Thymus (tissue), 11 donors: ENCODE results near the gene SLC35F3. TPM values are rescaled to one million over a fixed set of nuclear protein-coding genes. Genes with fewer than 3 reads are reported as not detected.
"Not testable (repeated sequence)": the region's sequence is repeated elsewhere in the genome, so short reads cannot be mapped to it uniquely, and the experiment has no call there.

Experiments used
- DNase-seq, 9 donors: peaks; one replicate each; pipeline ENCODE4 v3.0.0-alpha.2; 2013; ENCODE audit warnings: low spot score in 9 of 9, low read depth in 6 of 9, missing footprints in 1 of 9
- H3K27ac ChIP-seq, 2 donors: one replicate each; pipeline ENCODE4 v1.5.1; 2013; ENCODE audit warnings: control low read depth in 1 of 2, low read depth in 1 of 2, low read length in 1 of 2, mild to moderate bottlenecking in 1 of 2, moderate library complexity in 1 of 2
- H3K27me3 ChIP-seq, 2 donors: one replicate each; pipeline ENCODE4 v1.5.1; 2013; ENCODE audit warnings: low read length in 1 of 2; ENCODE audit not compliant: control insufficient read depth in 2 of 2, insufficient read depth in 1 of 2
- H3K36me3 ChIP-seq, 2 donors: one replicate each; pipeline ENCODE4 v1.5.1; 2013; ENCODE audit warnings: low read length in 1 of 2, mild to moderate bottlenecking in 1 of 2, moderate library complexity in 1 of 2; ENCODE audit not compliant: control insufficient read depth in 2 of 2, insufficient read depth in 2 of 2
- H3K4me1 ChIP-seq, 2 donors: one replicate each; pipeline ENCODE4 v1.5.1; 2013; ENCODE audit warnings: low read length in 2 of 2; ENCODE audit not compliant: control insufficient read depth in 2 of 2, insufficient read depth in 2 of 2
- H3K4me3 ChIP-seq, 2 donors: one replicate each; pipeline ENCODE4 v1.5.1; 2013; ENCODE audit warnings: low read length in 2 of 2, control low read depth in 1 of 2, mild to moderate bottlenecking in 1 of 2
- H3K9me3 ChIP-seq, 2 donors: one replicate each; pipeline ENCODE4 v1.5.1; 2013; ENCODE audit warnings: low read length in 1 of 2, mild to moderate bottlenecking in 1 of 2; ENCODE audit not compliant: control insufficient read depth in 2 of 2, insufficient read depth in 1 of 2
- WGBS: extraction: QIAGEN DNeasy Blood & Tissue Kit; methylation state at CpG from one replicate; pipeline ENCODE4 v1.1.7; 2013; 5-methylcytosine and 5-hydroxymethylcytosine counted together
- polyA plus RNA-seq: library from polyadenylated mRNA; stranded (reverse); fragments of 200-250 nt; gene quantifications from one replicate; pipeline ENCODE4 v1.2.3, GENCODE V29; 2013
- total RNA-seq: library from RNA; stranded (reverse); fragments of 120-200 nt; gene quantifications from one replicate; pipeline ENCODE4 v1.2.4, GENCODE V29; 2013
- donor health status: healthy.

SLC35F3 gene
- total and polyA plus RNA-seq, 2 donors: 1.9 to 3.2 TPM

DNA sequence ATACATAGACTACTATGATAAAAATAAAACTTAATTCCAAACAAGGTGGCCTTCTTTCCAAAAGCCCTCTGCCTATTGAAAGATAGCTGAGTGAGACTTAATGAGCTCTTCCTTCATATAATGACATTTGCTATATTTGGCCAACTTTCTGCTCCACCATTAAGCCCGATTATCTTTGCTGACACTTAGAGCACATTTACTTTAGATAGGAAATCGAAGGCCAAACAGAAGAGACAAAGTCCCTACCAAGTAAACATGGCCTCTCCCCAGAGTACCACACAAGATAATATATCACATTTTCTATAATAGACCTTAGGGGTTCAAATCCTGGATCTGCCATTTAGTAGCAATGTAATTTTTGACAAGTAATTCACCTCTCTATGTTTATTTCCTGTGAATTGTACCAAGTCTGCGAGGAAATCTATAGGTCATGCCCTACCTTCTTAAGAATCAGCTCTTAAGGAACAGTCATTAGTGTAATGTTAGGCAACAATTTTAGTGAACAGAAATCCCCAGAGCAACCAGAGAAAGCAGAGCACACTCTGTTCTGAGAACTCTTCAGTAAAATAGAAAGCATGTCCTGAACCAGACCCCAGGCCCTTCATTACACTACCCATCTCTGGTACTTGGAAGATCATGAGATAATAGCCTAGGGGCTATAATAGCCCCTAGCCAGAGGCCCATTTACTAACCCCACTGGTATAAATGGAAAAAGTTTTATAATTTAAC, 451.5 kb downstream of the SLC35F3 start:
- Histone ChIP-seq H3K36me3 (no peaks in the 10 kb centered on the region), H3K27me3 (no peaks in the 10 kb centered on the region), H3K9me3 (no peaks in the 10 kb centered on the region), H3K4me1 (no peaks in the 10 kb centered on the region), H3K27ac (no peak overlapping the region), H3K4me3 (no peak overlapping the region)
- DNase-seq: no peak
- WGBS: 96% methylated on average over 3 of the region's 3 CpGs

DNA sequence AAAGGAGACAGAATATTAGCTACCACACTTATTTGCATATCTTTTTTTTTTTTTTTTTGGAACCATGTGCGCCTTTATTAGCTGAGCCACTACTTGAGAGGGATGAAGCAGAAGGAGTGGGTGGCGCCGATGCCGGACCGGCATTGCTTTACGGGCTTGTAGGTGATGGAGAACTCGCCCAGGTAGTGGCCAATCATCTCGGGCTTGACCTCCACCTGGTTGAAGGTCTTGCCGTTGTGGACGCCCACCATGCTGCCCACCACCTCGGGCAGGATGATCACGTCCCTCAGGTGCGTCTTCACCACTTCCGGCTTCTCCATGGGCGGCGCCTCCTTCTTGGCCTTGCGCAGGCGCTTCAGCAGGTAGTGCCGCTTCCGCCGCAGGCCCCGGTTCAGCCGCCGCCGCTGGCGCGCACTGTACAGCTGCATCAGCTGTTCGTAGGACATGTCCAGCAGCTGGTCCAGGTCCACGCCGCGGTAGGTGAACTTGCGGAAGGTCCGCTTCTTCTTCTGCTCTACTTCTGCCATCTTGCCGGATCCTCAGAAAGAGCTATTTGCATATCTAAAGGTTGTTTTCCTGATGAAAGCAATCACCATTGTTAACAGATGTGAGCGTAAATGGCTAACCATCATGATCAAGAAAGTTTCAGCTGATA, 452.3 kb downstream of the SLC35F3 start:
- not testable (repeated sequence) for H3K4me1 ChIP-seq, H3K36me3 ChIP-seq, H3K27ac ChIP-seq, H3K9me3 ChIP-seq, H3K27me3 ChIP-seq
- peak in 4 of 9 donors; percentile 6 to 39 (median 18) for DNase-seq
- peak overlapping the region; percentile 38 to 41 for H3K4me3 ChIP-seq
- 70% methylated on average over 35 of the region's 35 CpGs for whole genome bisulfite sequencing

DNA sequence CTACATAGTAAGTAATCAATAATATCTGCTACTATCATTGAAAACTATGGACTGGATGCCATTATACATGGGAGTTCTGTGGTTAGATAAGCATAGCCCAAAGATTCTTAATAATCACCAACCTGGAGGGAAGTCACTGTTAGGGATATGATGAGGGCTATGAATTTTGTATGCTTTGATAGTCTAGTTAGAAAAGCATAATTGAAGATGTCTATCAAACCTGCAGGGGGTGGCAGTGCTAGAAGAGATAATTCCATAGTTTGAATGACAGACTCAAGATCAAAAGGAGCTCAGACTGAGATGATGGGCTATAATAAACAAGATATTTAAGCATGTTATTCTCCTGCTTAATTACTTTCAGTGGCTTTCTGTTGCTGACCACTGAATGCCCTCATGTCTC, 453.4 kb downstream of the SLC35F3 start:
- Histone ChIP-seq H3K36me3 (no peaks in the 10 kb centered on the region), H3K27ac (no peak overlapping the region), H3K27me3 (no peaks in the 10 kb centered on the region), H3K4me3 (no peak overlapping the region), H3K9me3 (no peaks in the 10 kb centered on the region), H3K4me1 (no peaks in the 10 kb centered on the region)
- no peak for DNase-seq

DNA sequence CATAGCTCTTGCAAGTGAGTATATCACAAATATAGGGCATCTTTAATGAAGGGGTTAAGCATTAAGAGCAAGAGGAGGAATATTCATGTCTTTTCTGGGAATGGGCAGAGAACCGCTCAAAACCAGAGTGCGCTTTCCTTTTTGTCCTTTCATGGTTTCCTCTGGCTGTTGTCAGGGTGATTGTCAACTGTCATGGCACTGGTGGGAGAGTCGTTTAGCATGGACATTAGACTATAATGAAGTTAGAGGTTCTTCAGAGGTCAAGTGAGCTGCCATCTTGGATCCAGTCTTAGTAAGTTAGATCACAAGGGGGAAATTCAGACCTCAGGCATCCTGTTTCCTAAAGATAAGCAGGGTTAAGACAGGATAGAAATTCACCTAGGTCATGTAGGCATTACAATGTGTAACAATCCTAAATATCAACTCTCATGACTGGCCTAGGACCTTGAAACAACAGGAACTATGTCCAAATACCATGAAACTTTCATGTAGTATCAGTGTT, 456.7 kb downstream of the SLC35F3 start:
- WGBS: 81% methylated on average over 3 of the region's 3 CpGs
- Histone ChIP-seq H3K36me3 (no peaks in the 10 kb centered on the region), H3K4me3 (no peak overlapping the region), H3K27ac (no peak overlapping the region), H3K27me3 (no peaks in the 10 kb centered on the region), H3K9me3 (no peaks in the 10 kb centered on the region), H3K4me1 (no peaks in the 10 kb centered on the region)
- no peak for DNase-seq

DNA sequence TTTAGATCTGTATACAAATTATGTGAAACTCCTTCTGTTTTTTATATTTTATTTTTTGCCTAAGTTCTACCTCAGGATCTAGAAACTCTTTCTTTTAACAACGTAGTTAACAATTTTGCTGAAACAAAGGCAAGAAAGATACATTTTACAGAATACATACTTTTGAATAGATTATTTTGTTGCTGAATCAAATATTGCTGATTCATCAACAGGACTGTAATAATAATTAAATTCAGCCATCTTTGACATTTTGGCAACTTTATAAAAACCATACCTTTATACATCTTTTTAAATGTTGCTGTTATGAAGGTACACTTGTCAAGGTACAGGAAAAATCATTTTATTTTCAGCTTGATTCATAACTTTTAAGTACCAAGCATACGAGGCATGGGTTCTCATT, 458.1 kb downstream of the SLC35F3 start:
- Histone ChIP-seq H3K4me1 (no peaks in the 10 kb centered on the region), H3K27ac (no peak overlapping the region), H3K27me3 (no peaks in the 10 kb centered on the region), H3K36me3 (no peaks in the 10 kb centered on the region), H3K9me3 (no peaks in the 10 kb centered on the region), H3K4me3 (no peak overlapping the region)
- no peak for DNase-seq
- 97% methylated on average over 2 of the region's 2 CpGs for WGBS

DNA sequence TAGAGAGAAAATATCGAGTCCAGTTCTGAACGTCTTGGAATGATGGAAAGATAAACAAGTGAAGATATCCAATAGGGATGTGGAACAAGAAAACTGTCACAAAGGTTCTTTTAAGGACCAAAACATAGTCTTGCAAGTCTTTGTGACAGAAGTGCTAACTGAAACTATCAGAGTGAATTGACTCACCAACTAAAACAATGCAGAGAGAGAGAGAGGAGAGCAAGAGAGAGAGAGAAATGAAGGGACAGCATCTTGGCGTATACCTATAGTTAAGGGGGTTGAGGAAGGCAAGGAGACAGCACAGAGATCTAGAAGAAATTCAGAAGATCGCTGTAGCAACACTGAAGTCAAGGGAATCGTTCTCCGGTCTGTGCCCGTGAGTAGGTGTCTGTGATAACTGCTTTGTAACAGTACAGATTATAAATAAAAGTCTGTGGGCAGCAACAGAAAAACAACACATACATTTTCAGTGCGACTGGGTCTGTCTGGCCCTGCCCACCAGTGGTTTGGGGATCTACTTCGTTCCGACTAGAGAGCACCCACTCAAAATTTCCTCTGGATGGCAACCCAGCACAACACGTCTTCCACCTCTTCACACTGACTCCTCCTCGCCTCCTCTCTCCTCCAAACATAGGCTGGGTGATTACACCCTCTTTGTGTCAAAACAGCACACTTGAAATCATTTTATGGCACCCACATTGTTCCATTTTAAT, 464.0 kb downstream of the SLC35F3 start:
- H3K9me3 ChIP-seq: no peaks in the 10 kb centered on the region
- WGBS: 93% methylated on average over 12 of the region's 12 CpGs
- no peak overlapping the region for H3K27ac ChIP-seq
- H3K4me3 ChIP-seq: no peak overlapping the region
- H3K4me1 ChIP-seq: peaks cover 2 to 3% of the 10 kb centered on the region in 2 donors
- peaks cover 0 to 4% of the 10 kb centered on the region in 2 donors for H3K27me3 ChIP-seq
- no peak for DNase-seq
- H3K36me3 ChIP-seq: no peaks in the 10 kb centered on the region

DNA sequence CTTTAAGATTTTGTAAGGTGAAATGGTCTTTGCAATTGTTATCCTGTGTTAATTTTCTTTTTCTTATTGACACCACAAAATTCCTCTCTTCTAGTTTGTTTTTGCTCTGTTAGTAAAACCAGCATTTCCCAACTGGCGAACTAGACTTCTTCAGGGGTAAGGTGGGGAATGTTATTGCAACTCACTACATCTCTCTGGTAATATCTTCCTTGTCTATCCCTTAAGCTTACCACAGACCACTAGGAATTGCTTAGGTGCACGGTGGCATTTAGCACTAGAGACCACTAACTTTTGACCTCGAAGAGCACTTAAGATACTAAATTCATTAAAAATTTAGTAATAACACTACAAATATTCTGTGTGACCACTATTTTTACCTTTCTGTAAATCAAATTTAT, 464.6 kb downstream of the SLC35F3 start:
- peaks cover 0 to 4% of the 10 kb centered on the region in 2 donors for H3K27me3 ChIP-seq
- peaks cover 3% of the 10 kb centered on the region in 2 donors for H3K4me1 ChIP-seq
- 94% methylated on average over 3 of the region's 3 CpGs for WGBS
- H3K27ac ChIP-seq: no peak overlapping the region
- H3K36me3 ChIP-seq: no peaks in the 10 kb centered on the region
- H3K4me3 ChIP-seq: no peak overlapping the region
- DNase-seq: no peak
- H3K9me3 ChIP-seq: no peaks in the 10 kb centered on the region

DNA sequence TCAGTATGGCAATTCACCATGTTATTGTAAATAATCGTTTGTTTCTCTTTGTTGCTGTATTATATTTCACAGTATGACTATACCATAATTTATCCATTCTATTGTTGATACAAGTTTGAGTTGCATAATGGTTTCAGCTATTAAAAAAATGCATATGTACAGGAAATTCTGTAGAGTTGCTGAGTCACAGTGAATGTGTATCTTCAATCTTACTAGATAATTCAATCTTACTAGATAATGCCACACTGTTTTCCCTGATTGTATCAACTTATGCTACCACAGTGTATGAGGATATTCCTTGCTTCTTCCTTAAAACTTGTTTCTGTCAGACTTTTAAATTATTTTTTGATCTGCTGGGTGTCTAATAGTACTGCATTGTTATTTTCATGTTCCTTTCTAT, 465.3 kb downstream of the SLC35F3 start:
- Histone ChIP-seq H3K27me3 (peaks cover 0 to 4% of the 10 kb centered on the region in 2 donors), H3K27ac (no peak overlapping the region), H3K36me3 (no peaks in the 10 kb centered on the region), H3K4me3 (no peak overlapping the region), H3K4me1 (peaks cover 9% of the 10 kb centered on the region in 2 donors), H3K9me3 (no peaks in the 10 kb centered on the region)
- DNase-seq: no peak
- 97% methylated on average over 1 of the region's 1 CpG for WGBS

DNA sequence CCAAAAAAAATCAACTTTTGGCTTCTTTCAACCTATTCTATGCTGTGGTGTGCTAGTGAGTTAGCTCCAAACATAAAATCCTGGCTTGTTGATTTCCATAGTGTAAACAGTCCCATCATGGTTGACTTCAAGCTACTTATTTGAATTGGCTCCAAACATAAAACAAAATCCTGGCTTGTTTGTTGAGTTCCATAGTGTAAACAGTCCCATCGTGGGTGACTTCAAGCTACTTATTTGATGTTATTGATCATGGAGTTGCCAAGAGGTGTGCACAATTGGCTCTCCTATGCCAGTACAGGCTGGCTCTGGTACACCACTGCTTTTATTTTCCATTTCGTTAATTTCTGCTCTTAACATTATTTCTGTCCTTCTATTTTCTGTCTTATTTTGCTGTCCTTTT, 466.9 kb downstream of the SLC35F3 start:
- DNase-seq: no peak
- Histone ChIP-seq H3K36me3 (peaks cover 9 to 13% of the 10 kb centered on the region in 2 donors), H3K9me3 (no peaks in the 10 kb centered on the region), H3K4me1 (peaks cover 9 to 12% of the 10 kb centered on the region in 2 donors), H3K27ac (no peak overlapping the region), H3K4me3 (no peak overlapping the region), H3K27me3 (peaks cover 0 to 4% of the 10 kb centered on the region in 2 donors)
- 95% methylated on average over 2 of the region's 2 CpGs for WGBS
